ENCODE measurements around the gene EPYC. TPM values are rescaled to one million over a fixed set of nuclear protein-coding genes. Genes with fewer than 3 reads are reported as not detected.

EPYC gene
- total RNA-seq, 2 experiments from 2014 or later = not detected

GRCh38 chr12:90943255-90943654 is 61.5 kb downstream of the EPYC start:
- no peak for DNase-seq (ENCODE audit: low spot score)
- POLR2A ChIA-PET = interaction anchor here (0.7 kb wide), 1 partner anchor 242 kb away, joined by 4 read pairs; no protein-coding TSS in a partner anchor
- no peaks in the 10 kb centered on the region for H3K9me3 ChIP-seq (ENCODE audit: low read length)
- H3K9me2 ChIP-seq (ENCODE audit: insufficient read depth, low read length) = no peaks in the 10 kb centered on the region
- no peaks in the 10 kb centered on the region for H3K36me3 ChIP-seq (ENCODE audit: insufficient read depth, low read length)
- no peak overlapping the region for H3K4me3 ChIP-seq (ENCODE audit: low read depth, low read length, poor library complexity, severe bottlenecking)
- H3K79me2 ChIP-seq (ENCODE audit: insufficient read depth, low read depth, low read length) = no peaks in the 10 kb centered on the region
- intact Hi-C loops (cut with micrococcal nuclease; ENCODE audit: unreplicated experiment) = no loop called here
- CTCF ChIA-PET (ENCODE audit: unreplicated experiment) = no interaction called here
- no TSS peak for BruUV-seq (replicated peaks)
- H3K4me1 ChIP-seq (ENCODE audit: insufficient read depth, low read length, poor library complexity, severe bottlenecking) = no peaks in the 10 kb centered on the region
- no peaks in the 10 kb centered on the region for H4K20me1 ChIP-seq (ENCODE audit: insufficient read depth, low read length)
- H3K27ac ChIP-seq (ENCODE audit: low read depth, low read length, poor library complexity, severe bottlenecking) = no peak overlapping the region
- no peak overlapping the region for H3K4me2 ChIP-seq (ENCODE audit: low read length)
- H2AFZ ChIP-seq (ENCODE audit: low read length) = no peak overlapping the region
- TF ChIP-seq, protein P1, sequence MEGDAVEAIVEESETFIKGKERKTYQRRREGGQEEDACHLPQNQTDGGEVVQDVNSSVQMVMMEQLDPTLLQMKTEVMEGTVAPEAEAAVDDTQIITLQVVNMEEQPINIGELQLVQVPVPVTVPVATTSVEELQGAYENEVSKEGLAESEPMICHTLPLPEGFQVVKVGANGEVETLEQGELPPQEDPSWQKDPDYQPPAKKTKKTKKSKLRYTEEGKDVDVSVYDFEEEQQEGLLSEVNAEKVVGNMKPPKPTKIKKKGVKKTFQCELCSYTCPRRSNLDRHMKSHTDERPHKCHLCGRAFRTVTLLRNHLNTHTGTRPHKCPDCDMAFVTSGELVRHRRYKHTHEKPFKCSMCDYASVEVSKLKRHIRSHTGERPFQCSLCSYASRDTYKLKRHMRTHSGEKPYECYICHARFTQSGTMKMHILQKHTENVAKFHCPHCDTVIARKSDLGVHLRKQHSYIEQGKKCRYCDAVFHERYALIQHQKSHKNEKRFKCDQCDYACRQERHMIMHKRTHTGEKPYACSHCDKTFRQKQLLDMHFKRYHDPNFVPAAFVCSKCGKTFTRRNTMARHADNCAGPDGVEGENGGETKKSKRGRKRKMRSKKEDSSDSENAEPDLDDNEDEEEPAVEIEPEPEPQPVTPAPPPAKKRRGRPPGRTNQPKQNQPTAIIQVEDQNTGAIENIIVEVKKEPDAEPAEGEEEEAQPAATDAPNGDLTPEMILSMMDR (conservative IDR thresholded peaks at IDR 0.05; ENCODE audit: low read length) = no peak
- no peak for TF ChIP-seq EZH2phosphoT487 (IDR thresholded peaks at IDR 0.05; ENCODE audit: borderline replicate concordance, low read depth, low read length)

- H4K20me1 ChIP-seq (ENCODE audit: insufficient read depth, low read length) = no peaks in the 10 kb centered on the region
- H3K27ac ChIP-seq (ENCODE audit: low read depth, low read length, poor library complexity, severe bottlenecking) = no peak overlapping the region
- H3K4me3 ChIP-seq (ENCODE audit: low read depth, low read length, poor library complexity, severe bottlenecking) = no peak overlapping the region
- no peaks in the 10 kb centered on the region for H3K79me2 ChIP-seq (ENCODE audit: insufficient read depth, low read depth, low read length)
- H3K4me1 ChIP-seq (ENCODE audit: insufficient read depth, low read length, poor library complexity, severe bottlenecking) = no peaks in the 10 kb centered on the region
- ChIA-PET CTCF (ENCODE audit: unreplicated experiment) (no interaction called here), POLR2A (interaction anchor here (0.6 to 0.8 kb wide), 3 partner anchors 9 to 1317 kb away, joined by 3 to 4 read pairs (median 3); no protein-coding TSS in a partner anchor)
- H3K9me3 ChIP-seq (ENCODE audit: low read length) = no peaks in the 10 kb centered on the region
- DNase-seq (ENCODE audit: low spot score) = peak; percentile 45
- H3K4me2 ChIP-seq (ENCODE audit: low read length) = no peak overlapping the region
- H2AFZ ChIP-seq (ENCODE audit: low read length) = no peak overlapping the region
- intact Hi-C loops (cut with micrococcal nuclease; ENCODE audit: unreplicated experiment) = no loop called here
- BruUV-seq (replicated peaks) = no TSS peak
- H3K9me2 ChIP-seq (ENCODE audit: insufficient read depth, low read length) = no peaks in the 10 kb centered on the region
- H3K36me3 ChIP-seq (ENCODE audit: insufficient read depth, low read length) = no peaks in the 10 kb centered on the region
- no peak for TF ChIP-seq EZH2phosphoT487 (IDR thresholded peaks at IDR 0.05; ENCODE audit: borderline replicate concordance, low read depth, low read length)
- TF ChIP-seq, protein P1 (conservative IDR thresholded peaks at IDR 0.05; ENCODE audit: low read length) = peak; percentile 85
Measured at GRCh38 chr12:90940872-90941499, 63.8 kb downstream of the EPYC start.

GRCh38 chr12:90939382-90939781 is 65.4 kb downstream of the EPYC start:
- no peaks in the 10 kb centered on the region for H3K79me2 ChIP-seq (ENCODE audit: insufficient read depth, low read depth, low read length)
- no peak overlapping the region for H3K4me3 ChIP-seq (ENCODE audit: low read depth, low read length, poor library complexity, severe bottlenecking)
- DNase-seq (ENCODE audit: low spot score) = no peak
- no TSS peak for BruUV-seq (replicated peaks)
- H3K27ac ChIP-seq (ENCODE audit: low read depth, low read length, poor library complexity, severe bottlenecking) = no peak overlapping the region
- intact Hi-C loops (cut with micrococcal nuclease; ENCODE audit: unreplicated experiment) = loop anchor here (5.0 kb wide), 1 partner anchor 1922 kb away; no protein-coding TSS in a partner anchor
- POLR2A ChIA-PET = no interaction called here
- H3K4me1 ChIP-seq (ENCODE audit: insufficient read depth, low read length, poor library complexity, severe bottlenecking) = no peaks in the 10 kb centered on the region
- H2AFZ ChIP-seq (ENCODE audit: low read length) = no peak overlapping the region
- TF ChIP-seq, protein P1 (conservative IDR thresholded peaks at IDR 0.05; ENCODE audit: low read length) = no peak
- no peak for TF ChIP-seq EZH2phosphoT487 (IDR thresholded peaks at IDR 0.05; ENCODE audit: borderline replicate concordance, low read depth, low read length)
- CTCF ChIA-PET (ENCODE audit: unreplicated experiment) = no interaction called here
- H3K9me3 ChIP-seq (ENCODE audit: low read length) = no peaks in the 10 kb centered on the region
- no peak overlapping the region for H3K4me2 ChIP-seq (ENCODE audit: low read length)
- H3K9me2 ChIP-seq (ENCODE audit: insufficient read depth, low read length) = no peaks in the 10 kb centered on the region
- no peaks in the 10 kb centered on the region for H3K36me3 ChIP-seq (ENCODE audit: insufficient read depth, low read length)
- no peaks in the 10 kb centered on the region for H4K20me1 ChIP-seq (ENCODE audit: insufficient read depth, low read length)

Measured in OCI-LY7 (cell line).